Neural crest cell (in vitro differentiated cells): ENCODE data around the gene ATG10. TPM values are rescaled to one million over a fixed set of nuclear protein-coding genes. Genes with fewer than 3 reads are reported as not detected.

Source experiments
- DNase-seq: peaks from one replicate; pipeline ENCODE4 v3.0.0; 2021; ENCODE audit warnings: low read depth, mixed read lengths, low spot score
- H3K27ac Mint-ChIP-seq: one replicate; pipeline ENCODE4 v1.8.0; 2021; ENCODE audit warnings: mild to moderate bottlenecking, mixed read lengths; ENCODE audit not compliant: unreplicated experiment
- H3K27me3 Mint-ChIP-seq: 2 replicates; pipeline ENCODE4 v1.8.0; 2021; ENCODE audit warnings: low read depth, mild to moderate bottlenecking, mixed read lengths
- H3K36me3 Mint-ChIP-seq: 2 replicates; pipeline ENCODE4 v1.8.0; 2021; ENCODE audit warnings: low read depth, mild to moderate bottlenecking, mixed read lengths
- H3K4me1 Mint-ChIP-seq: 2 replicates; pipeline ENCODE4 v1.8.0; 2021; ENCODE audit warnings: mixed read lengths
- H3K4me3 Mint-ChIP-seq: one replicate; pipeline ENCODE4 v1.8.0; 2021; ENCODE audit warnings: mild to moderate bottlenecking, mixed read lengths
- H3K9me3 Mint-ChIP-seq: 2 replicates; pipeline ENCODE4 v1.8.0; 2021; ENCODE audit warnings: mixed read lengths
- CTCF ChIP-seq: fragments of 200-600 bp; sonication (generic); conservative IDR thresholded peaks from 2 replicates; pipeline ENCODE4 v1.5.0; 2021; ENCODE audit warnings: antibody characterized with exemption, mild to moderate bottlenecking
- total RNA-seq: library from RNA; stranded (reverse); gene quantifications from 2 replicates; pipeline ENCODE4 v1.2.1, GENCODE V29; 2021

Gene ATG10
- total RNA-seq, 1 donor from 2014 or later, result 5.9 TPM

GRCh38 chr5:82301190-82301589 lies 329.4 kb downstream of the ATG10 start:
- Mint-ChIP-seq H3K27ac (no peak overlapping the region), H3K4me3 (no peak overlapping the region)
- no peak for TF ChIP-seq CTCF

More at GRCh38 chr5:82301190-82301589, 329.4 kb downstream of the ATG10 start:
- H3K27me3 Mint-ChIP-seq, result no peaks in the 10 kb centered on the region
- peaks cover 3% of the 10 kb centered on the region for H3K9me3 Mint-ChIP-seq
- H3K36me3 Mint-ChIP-seq, result no peaks in the 10 kb centered on the region
- peaks cover 11% of the 10 kb centered on the region for H3K4me1 Mint-ChIP-seq
- no peak for DNase-seq

Other genes starting within 250 kb of the ATG10 start
- 74.4 and 81.7 TPM in 2 replicates for gene SSBP2, start 220.9 kb upstream of the ATG10 start, total RNA-seq